Erythroblast (primary cell): ENCODE data around the gene ATG9A.

Experiments
- GATA1 ChIP-seq: IDR thresholded peaks from 2 replicates; pipeline ENCODE4 v1.6.1; 2011; ENCODE audit warnings: low read depth, mild to moderate bottlenecking, control low read depth, low read length, moderate library complexity
- POLR2A ChIP-seq: IDR thresholded peaks from 2 replicates; pipeline ENCODE4 v1.6.1; 2011; ENCODE audit warnings: mild to moderate bottlenecking, low read length

DNA sequence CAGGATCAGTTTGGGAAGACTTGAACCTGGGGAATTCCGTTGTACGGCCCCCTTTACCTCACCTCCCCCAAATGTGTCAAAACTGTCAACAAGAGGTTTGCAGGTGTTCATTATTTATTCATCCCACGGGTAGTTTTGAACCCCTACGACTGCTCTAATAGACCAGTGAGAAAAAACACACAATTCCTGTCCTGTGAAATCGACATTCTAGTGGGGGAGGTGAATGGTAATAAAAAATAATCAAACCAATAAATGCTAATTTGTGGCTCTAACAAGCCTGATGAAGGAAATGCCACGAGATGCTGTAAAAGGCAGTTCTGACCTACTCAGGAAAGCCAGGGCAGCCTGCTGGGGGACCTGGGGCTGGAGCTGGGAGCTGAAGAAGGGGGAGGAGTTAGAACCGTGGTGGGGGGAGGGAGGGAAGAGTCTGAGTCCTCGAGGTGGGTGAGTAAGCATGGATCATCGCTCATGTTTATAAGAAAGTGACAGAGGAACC is 49.3 kb upstream of the ATG9A start:
- no peak for TF ChIP-seq POLR2A
- TF ChIP-seq GATA1, result no peak
